Stomach (tissue), 4 donors: ENCODE measurements around the gene MGAT4A.

ENCODE experiments used
- POLR2A ChIP-seq, 4 donors: fragments of 450-650 bp; IDR thresholded peaks; one replicate each; pipeline ENCODE4 v1.6.1; 2016; ENCODE audit warnings: antibody characterized with exemption in 4 of 4, control low read depth in 2 of 4, mild to moderate bottlenecking in 1 of 4, moderate library complexity in 1 of 4
- POLR2AphosphoS5 ChIP-seq, 3 donors: sonication (generic); formaldehyde crosslinking; IDR thresholded peaks; one replicate each; pipeline ENCODE4 v1.6.1; 2016; ENCODE audit warnings: antibody characterized with exemption in 3 of 3
- TF ChIP-seq, protein P1 (sequence below), 7 experiments: fragments of 450-650 bp in 4 of 7; fragments of 200-600 bp in 3 of 7; sonication (generic) in 3 of 7; IDR thresholded peaks; one replicate each; pipeline ENCODE4 v1.5.1; 2016 to 2019; ENCODE audit warnings: antibody characterized with exemption in 7 of 7, control low read depth in 2 of 7, mild to moderate bottlenecking in 1 of 7

DNA sequence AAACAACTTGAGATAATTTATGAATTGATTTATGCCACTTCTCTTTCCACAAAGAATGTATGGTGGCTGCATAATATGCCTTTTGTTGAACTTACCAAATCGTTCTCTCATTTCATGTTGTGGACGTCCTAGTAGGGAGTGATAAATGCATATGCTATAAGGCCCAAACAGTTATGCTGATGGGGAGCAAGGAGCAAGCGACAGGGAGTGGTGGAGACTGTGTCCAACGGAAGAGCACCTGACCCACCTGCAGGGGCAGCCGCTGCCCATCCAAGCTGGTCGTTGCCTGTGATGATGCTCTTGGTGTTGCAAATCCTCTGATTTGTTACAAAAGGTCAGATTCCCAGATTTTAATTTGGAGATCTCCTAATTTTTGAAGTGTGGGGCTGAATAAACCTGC lies 31.0 kb upstream of the MGAT4A start:
- TF ChIP-seq, protein P1, sequence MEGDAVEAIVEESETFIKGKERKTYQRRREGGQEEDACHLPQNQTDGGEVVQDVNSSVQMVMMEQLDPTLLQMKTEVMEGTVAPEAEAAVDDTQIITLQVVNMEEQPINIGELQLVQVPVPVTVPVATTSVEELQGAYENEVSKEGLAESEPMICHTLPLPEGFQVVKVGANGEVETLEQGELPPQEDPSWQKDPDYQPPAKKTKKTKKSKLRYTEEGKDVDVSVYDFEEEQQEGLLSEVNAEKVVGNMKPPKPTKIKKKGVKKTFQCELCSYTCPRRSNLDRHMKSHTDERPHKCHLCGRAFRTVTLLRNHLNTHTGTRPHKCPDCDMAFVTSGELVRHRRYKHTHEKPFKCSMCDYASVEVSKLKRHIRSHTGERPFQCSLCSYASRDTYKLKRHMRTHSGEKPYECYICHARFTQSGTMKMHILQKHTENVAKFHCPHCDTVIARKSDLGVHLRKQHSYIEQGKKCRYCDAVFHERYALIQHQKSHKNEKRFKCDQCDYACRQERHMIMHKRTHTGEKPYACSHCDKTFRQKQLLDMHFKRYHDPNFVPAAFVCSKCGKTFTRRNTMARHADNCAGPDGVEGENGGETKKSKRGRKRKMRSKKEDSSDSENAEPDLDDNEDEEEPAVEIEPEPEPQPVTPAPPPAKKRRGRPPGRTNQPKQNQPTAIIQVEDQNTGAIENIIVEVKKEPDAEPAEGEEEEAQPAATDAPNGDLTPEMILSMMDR (IDR thresholded peaks at IDR 0.05): no peak
- TF ChIP-seq POLR2A (IDR thresholded peaks at IDR 0.05) (no peak), POLR2AphosphoS5 (IDR thresholded peaks at IDR 0.05) (no peak)
